Activated naive CD4-positive, alpha-beta T cell treated with anti-CD3 and anti-CD28 coated beads, Interleukin-2, amount 50 U/mL, for 72 hours (primary cell): ENCODE measurements around the gene TARBP2. TPM values are rescaled to one million over a fixed set of nuclear protein-coding genes. Genes with fewer than 3 reads are reported as not detected.
"Not testable (repeated sequence)": the region's sequence is repeated elsewhere in the genome, so short reads cannot be mapped to it uniquely, and the experiment has no call there.

ENCODE experiments used
- ATAC-seq, 2 donors: fragments of 150-1000 bp; cut with Tn5 transposase; 2 replicates each; pipeline ENCODE4 v1.10.0; 2021; ENCODE audit warnings: mild to moderate bottlenecking in 2 of 2, moderate library complexity in 2 of 2
- DNase-seq, 2 donors: peaks; one replicate each; pipeline ENCODE4 v3.0.0; 2021 to 2022; ENCODE audit warnings: low spot score in 2 of 2
- H3K27ac Mint-ChIP-seq, 2 donors: one replicate each; pipeline ENCODE4 v1.8.0; 2022; ENCODE audit warnings: mild to moderate bottlenecking in 2 of 2, mixed read lengths in 2 of 2
- H3K36me3 Mint-ChIP-seq, 2 donors: one replicate each; pipeline ENCODE4 v1.8.0; 2022; ENCODE audit warnings: mixed read lengths in 2 of 2
- H3K9me3 Mint-ChIP-seq, 2 donors: one replicate each; pipeline ENCODE4 v1.8.0; 2022; ENCODE audit warnings: mixed read lengths in 2 of 2
- total RNA-seq, 2 donors: library from RNA; stranded (reverse); gene quantifications; one replicate each; pipeline ENCODE4 v1.2.3, GENCODE V29; 2022

TARBP2 gene
- total RNA-seq, 2 donors from 2014 or later: 29.9 to 30.4 TPM

DNA sequence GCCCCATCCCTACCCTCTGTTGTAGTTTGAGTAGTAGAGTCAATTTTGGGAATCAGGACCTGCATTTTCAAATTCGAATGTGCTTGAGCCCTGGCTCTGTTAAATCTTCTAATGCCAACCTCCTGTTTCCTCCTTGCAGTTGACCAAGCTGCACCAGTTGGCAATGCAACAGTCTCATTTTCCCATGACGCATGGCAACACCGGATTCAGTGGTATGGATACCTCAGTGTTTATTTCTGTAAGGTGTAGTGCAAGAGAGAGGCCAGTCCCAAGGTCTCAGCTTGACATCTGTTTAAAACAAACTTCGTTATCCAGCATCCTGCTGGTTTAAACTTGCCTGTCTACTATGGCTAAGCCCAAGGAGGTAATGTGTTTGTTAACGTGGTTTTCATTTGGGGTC is 34.0 kb upstream of the TARBP2 start:
- peak overlapping the region in 1 of 2 donors; percentile 73 for H3K27ac Mint-ChIP-seq
- no peak for DNase-seq

GRCh38 chr12:53467880-53468279 is 33.2 kb upstream of the TARBP2 start:
- Mint-ChIP-seq H3K27ac (peak overlapping the region in 1 of 2 donors; percentile 91), H3K9me3 (no peaks in the 10 kb centered on the region), H3K36me3 (peaks cover 24 to 48% of the 10 kb centered on the region in 2 donors)
- ATAC-seq (no peak), DNase-seq (no peak)

More for the DNA sequence above, 34.0 kb upstream of the TARBP2 start:
- ATAC-seq: no peak
- Mint-ChIP-seq H3K36me3 (peaks cover 30 to 54% of the 10 kb centered on the region in 2 donors), H3K9me3 (no peaks in the 10 kb centered on the region)

GRCh38 chr12:53468282-53468681 is 32.8 kb upstream of the TARBP2 start:
- Mint-ChIP-seq H3K27ac (peak overlapping the region in 1 of 2 donors; percentile 91), H3K36me3 (peaks cover 24 to 48% of the 10 kb centered on the region in 2 donors), H3K9me3 (no peaks in the 10 kb centered on the region)
- no peak for DNase-seq
- no peak for ATAC-seq

DNA sequence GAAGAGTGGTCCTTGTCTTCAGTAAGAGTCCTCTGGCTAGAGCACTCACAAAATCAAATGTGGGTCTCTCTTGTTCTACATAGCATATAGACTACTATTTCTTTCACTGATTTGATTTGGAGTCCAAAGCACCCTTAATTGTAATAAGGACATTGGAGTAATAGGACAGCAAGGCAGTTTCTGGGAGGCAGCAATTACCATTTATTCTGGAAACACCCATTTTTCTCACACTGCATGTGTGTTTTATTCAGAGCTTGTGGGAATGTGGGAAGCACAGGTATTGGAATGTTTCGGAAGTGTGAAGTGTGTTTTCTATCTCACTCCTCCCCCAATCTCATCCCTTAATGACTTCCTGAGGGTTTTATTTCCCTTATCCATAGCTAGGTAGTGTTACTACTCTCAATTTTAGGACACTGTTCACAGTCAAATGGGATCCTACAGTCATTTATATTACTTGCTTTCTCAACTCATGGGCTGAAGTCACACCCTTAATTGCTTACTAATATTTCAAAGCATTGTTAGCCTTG is 29.0 kb upstream of the TARBP2 start:
- ATAC-seq: no peak
- H3K9me3 Mint-ChIP-seq: no peaks in the 10 kb centered on the region
- DNase-seq: no peak
- H3K27ac Mint-ChIP-seq: peak overlapping the region in 1 of 2 donors; percentile 32
- peaks cover 25 to 42% of the 10 kb centered on the region in 2 donors for H3K36me3 Mint-ChIP-seq

DNA sequence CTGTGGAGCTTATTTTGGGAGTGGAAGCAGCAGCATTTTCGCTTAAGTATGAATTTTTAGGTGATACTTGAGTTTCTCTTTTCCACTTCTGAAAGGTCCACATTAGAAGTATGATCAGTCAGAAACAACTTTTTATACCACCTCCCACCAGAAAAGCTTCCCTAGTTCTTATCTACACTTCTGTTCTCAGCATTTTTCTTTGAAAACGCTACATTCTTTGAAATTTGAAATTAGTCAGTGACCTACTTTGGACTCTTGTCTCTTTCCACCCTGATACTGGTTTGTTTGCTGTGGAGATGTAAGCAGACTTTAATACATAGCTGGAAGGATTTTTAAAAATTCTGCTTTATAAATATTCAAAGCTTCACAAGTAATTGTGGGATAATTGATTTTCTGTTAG is 27.0 kb upstream of the TARBP2 start:
- peaks cover 24% of the 10 kb centered on the region in 2 donors for H3K36me3 Mint-ChIP-seq
- no peaks in the 10 kb centered on the region for H3K9me3 Mint-ChIP-seq
- peak overlapping the region in 1 of 2 donors; percentile 38 for H3K27ac Mint-ChIP-seq
- DNase-seq (no peak), ATAC-seq (no peak)

DNA sequence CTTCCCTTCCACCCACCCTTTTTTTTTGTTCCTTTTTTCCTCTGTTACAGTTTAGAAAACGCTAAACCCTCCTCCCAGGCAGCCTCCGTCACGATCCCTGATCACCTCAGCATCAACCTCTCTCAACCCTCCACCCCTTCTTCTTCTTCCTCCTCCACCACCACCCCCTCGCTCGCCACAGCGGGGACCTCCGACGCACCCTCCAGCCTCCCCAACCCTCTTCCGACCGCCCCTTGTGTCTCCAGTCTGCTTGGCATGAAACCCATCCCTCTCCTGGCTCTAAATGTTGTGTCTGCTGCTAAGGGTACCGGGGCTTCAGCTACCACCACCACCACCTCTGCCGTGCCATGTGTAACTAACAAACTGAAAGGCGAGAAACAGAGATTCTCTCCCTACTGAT is 26.3 kb upstream of the TARBP2 start:
- no peak for DNase-seq
- ATAC-seq: peak in 1 of 2 donors; percentile 11
- Mint-ChIP-seq H3K36me3 (peaks cover 24 to 30% of the 10 kb centered on the region in 2 donors), H3K27ac (peak overlapping the region; percentile 35 to 58), H3K9me3 (no peaks in the 10 kb centered on the region)

- H3K36me3 Mint-ChIP-seq: peaks cover 18 to 23% of the 10 kb centered on the region in 2 donors
- H3K27ac Mint-ChIP-seq: peak overlapping the region; percentile 25 to 83
- no peak for DNase-seq
- no peaks in the 10 kb centered on the region for H3K9me3 Mint-ChIP-seq
- peak in 1 of 2 donors; percentile 32 for ATAC-seq
Observed at GRCh38 chr12:53476769-53477209, 24.3 kb upstream of the TARBP2 start.

DNA sequence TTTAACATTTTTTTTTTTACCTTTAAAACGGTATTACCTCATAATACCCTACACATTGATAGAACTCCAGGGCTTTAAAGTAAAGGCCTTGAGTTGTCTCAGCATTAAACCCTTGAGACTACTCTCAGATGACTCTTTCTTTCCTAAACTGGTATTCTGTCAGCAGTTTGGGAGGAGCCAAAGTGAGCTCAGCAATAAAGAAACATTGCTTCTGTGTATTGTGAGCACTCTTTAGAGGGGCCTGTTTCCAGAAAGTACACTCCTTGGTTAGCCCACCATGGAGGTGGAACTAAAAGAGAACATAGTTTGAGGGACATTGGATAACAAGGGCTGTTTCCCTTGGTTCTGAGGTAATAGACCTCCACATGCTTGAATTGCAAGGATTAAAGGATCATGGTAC is 22.2 kb upstream of the TARBP2 start:
- peak in 1 of 2 donors; percentile 3 for ATAC-seq
- H3K36me3 Mint-ChIP-seq: peaks cover 18 to 28% of the 10 kb centered on the region in 2 donors
- peak overlapping the region in 1 of 2 donors; percentile 77 for H3K27ac Mint-ChIP-seq
- H3K9me3 Mint-ChIP-seq: no peaks in the 10 kb centered on the region
- no peak for DNase-seq

DNA sequence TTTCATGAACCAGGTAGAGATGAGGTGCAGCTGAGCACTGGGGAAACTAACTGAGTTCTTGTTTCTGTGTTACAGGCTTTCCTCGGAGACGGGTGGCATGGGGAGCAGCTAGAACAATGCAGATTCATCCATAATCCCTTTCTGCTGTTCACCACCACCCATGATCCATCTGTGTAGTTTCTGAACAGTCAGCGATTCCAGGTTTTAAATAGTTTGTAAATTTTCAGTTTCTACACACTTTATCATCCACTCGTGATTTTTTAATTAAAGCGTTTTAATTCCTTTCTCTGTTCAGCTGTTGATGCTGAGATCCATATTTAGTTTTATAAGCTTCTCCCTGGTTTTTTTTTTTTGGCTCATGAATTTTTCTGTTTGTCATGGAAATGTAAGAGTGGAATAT is 21.8 kb upstream of the TARBP2 start:
- peaks cover 14 to 25% of the 10 kb centered on the region in 2 donors for H3K36me3 Mint-ChIP-seq
- no peak for ATAC-seq
- no peak for DNase-seq
- H3K27ac Mint-ChIP-seq: no peak overlapping the region
- no peaks in the 10 kb centered on the region for H3K9me3 Mint-ChIP-seq

GRCh38 chr12:53480491-53481442 is 20.3 kb upstream of the TARBP2 start:
- DNase-seq: no peak
- Mint-ChIP-seq H3K27ac (peak overlapping the region in 1 of 2 donors; percentile 60), H3K9me3 (no peaks in the 10 kb centered on the region), H3K36me3 (peaks cover 5 to 13% of the 10 kb centered on the region in 2 donors)
- no peak for ATAC-seq

DNA sequence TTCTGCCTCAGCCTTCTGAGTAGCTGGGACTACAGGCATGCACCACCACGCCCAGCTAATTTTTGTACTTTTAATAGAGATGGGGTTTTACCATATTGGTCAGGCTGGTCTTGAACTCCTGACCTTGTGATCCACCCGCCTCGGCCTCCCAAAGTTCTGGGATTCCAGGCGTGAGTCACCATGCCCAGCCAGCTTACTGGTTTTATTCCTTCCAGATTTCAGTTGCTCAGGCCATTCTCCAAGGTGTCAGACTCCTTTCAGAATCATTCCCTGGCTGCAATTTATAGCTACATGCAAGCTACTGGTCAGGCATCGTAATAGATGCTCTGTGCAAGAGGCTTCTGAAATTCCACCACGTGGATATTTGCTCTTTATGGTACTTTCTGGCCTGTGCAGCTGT is 19.6 kb upstream of the TARBP2 start:
- Mint-ChIP-seq H3K27ac (peak overlapping the region in 1 of 2 donors; percentile 60), H3K36me3 (peaks cover 5 to 13% of the 10 kb centered on the region in 2 donors)
- not testable (repeated sequence) for H3K9me3 Mint-ChIP-seq, DNase-seq, ATAC-seq

DNA sequence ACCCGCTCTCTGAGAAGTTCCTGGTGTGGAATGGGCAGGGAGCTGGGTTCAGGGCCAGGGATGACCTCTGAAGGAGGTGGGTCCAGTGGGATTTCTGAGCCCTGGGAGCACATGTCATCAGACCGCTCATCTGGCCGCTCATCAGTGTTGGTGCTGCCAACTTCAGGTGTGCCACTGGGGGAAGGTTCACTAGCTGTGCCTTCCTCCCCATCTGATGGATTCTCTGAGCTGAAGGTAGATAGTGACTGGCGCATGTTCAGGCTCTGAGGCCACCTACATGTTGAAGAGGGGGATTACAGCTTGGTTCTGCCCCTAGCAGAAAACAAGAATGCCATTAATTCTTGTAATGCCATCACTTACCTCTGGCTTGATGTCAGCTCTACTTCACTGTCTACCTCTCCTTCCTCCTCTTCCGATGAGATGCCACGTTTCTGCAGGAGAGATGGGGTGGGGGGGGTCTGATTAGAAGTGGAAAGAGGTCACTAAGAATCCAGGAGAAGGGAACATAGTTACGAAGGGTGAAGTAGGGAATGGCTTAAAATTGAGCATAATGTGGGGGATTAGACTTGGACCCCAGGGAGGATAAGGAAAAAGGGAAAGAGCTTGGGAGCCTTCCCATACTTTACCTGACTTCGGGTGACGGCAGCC is 19.0 kb upstream of the TARBP2 start:
- DNase-seq (no peak), ATAC-seq (no peak)
- peaks cover 0 to 13% of the 10 kb centered on the region in 2 donors for H3K36me3 Mint-ChIP-seq
- H3K27ac Mint-ChIP-seq: peak overlapping the region in 1 of 2 donors; percentile 77
- H3K9me3 Mint-ChIP-seq: no peaks in the 10 kb centered on the region

- ATAC-seq (peak in 1 of 2 donors; percentile 2), DNase-seq (no peak)
- no peaks in the 10 kb centered on the region for H3K9me3 Mint-ChIP-seq
- no peak overlapping the region for H3K27ac Mint-ChIP-seq
- H3K36me3 Mint-ChIP-seq: peaks cover 0 to 13% of the 10 kb centered on the region in 2 donors
Observed at GRCh38 chr12:53482626-53483168, 18.4 kb upstream of the TARBP2 start.

- ATAC-seq (peak; percentile 3 to 9), DNase-seq (no peak)
- peaks cover 0 to 13% of the 10 kb centered on the region in 2 donors for H3K36me3 Mint-ChIP-seq
- peak overlapping the region; percentile 55 to 94 for H3K27ac Mint-ChIP-seq
- H3K9me3 Mint-ChIP-seq: no peaks in the 10 kb centered on the region
Observed at GRCh38 chr12:53483225-53483978, 17.7 kb upstream of the TARBP2 start.

DNA sequence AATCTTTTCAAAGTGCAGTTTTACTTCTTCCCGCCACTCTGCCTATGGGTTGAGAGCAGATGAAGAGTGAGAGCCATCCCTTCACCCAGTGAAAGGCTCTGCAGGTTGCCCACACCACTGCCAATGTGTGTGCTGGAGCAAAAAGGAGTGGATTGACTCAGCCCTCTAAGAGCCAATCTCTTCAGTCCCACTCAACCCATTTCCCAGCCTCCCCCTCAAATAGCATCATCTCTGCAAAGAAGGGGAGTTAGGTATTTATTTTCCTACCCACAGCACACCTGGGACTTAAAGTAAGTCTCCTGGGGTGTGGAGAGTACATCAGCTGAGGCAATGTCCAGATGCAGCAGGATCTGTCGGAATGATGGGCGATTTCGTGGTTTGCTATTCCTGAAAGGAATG is 17.1 kb upstream of the TARBP2 start:
- no peaks in the 10 kb centered on the region for H3K9me3 Mint-ChIP-seq
- ATAC-seq (peak; percentile 8 to 12), DNase-seq (no peak)
- H3K27ac Mint-ChIP-seq: peak overlapping the region; percentile 55 to 94
- peaks cover 0 to 13% of the 10 kb centered on the region in 2 donors for H3K36me3 Mint-ChIP-seq
